Measurements from ENCODE around the gene CCL19. TPM values are rescaled to one million over a fixed set of nuclear protein-coding genes. Genes with fewer than 3 reads are reported as not detected.

Gene CCL19
- total and polyA plus RNA-seq, 2 donors (not counting 3 experiments of a cell fraction or from before 2014, with no cell fraction given): not detected

GRCh38 chr9:34687276-34688030, 3.6 kb downstream of the CCL19 start:
- Histone ChIP-seq H3K4me2 (ENCODE audit: insufficient read depth, low read length) (no peak overlapping the region), H3K9ac (replicated peaks; ENCODE audit: extremely low read depth, insufficient read depth, low read length) (no peak overlapping the region), H2AFZ (ENCODE audit: low read depth, low read length) (no peak overlapping the region), H3K36me3 (ENCODE audit: control insufficient read depth in 2 of 2, extremely low read depth in 1 of 2, insufficient read depth in 2 of 2, low read length in 2 of 2) (no peaks in the 10 kb centered on the region), H3K4me3 (replicated peaks in 1 of 3; ENCODE audit: insufficient read depth in 1 of 3, low read depth in 1 of 3, low read length in 3 of 3) (no peak overlapping the region), H4K20me1 (replicated peaks; ENCODE audit: control insufficient read depth, extremely low read depth, insufficient read depth, low read length) (no peaks in the 10 kb centered on the region), H3K27ac (ENCODE audit: insufficient read depth, low read depth, low read length) (no peak overlapping the region), H3K9me1 (replicated peaks; ENCODE audit: control insufficient read depth, extremely low read depth, insufficient read depth, low read length) (no peaks in the 10 kb centered on the region), H3K27me3 (ENCODE audit: control insufficient read depth in 2 of 2, insufficient read depth in 2 of 2, low read length in 2 of 2) (peaks cover 4 to 7% of the 10 kb centered on the region in 2 experiments), H3K4me1 (ENCODE audit: control insufficient read depth, extremely low read depth, insufficient read depth, low read length) (no peaks in the 10 kb centered on the region), H3K79me2 (ENCODE audit: control insufficient read depth, insufficient read depth, low read length) (no peaks in the 10 kb centered on the region), H3K9me3 (replicated peaks; ENCODE audit: control insufficient read depth, insufficient read depth, low read length) (no peaks in the 10 kb centered on the region)
- TF ChIP-seq MYC (IDR thresholded peaks at IDR 0.05; ENCODE audit: low read depth, low read length) (no peak), GATA2 (IDR thresholded peaks at IDR 0.05; ENCODE audit: insufficient read depth, insufficient read length, low read depth, low read length) (no peak), POLR2AphosphoS5 (IDR thresholded peaks at IDR 0.05; ENCODE audit: insufficient read depth, low read depth, low read length) (no peak), MAX (IDR thresholded peaks at IDR 0.05; ENCODE audit: insufficient read depth, insufficient read length) (no peak), CTCF (IDR thresholded peaks at IDR 0.05; ENCODE audit: extremely low read depth in 1 of 2, insufficient read depth in 1 of 2, low read depth in 1 of 2, low read length in 2 of 2) (no peak), FOS (IDR thresholded peaks at IDR 0.05; ENCODE audit: borderline replicate concordance, insufficient read depth, low read length) (no peak), POLR2A (IDR thresholded peaks at IDR 0.05; ENCODE audit: low read depth, low read length) (no peak), JUN (IDR thresholded peaks at IDR 0.05; ENCODE audit: borderline replicate concordance, insufficient read depth, insufficient read length, low read depth) (no peak), EZH2 (IDR thresholded peaks at IDR 0.05; ENCODE audit: borderline replicate concordance, low read depth, low read length, severe bottlenecking) (no peak)
- no peak for DNase-seq (ENCODE audit: low read depth, low spot score)
- intact Hi-C loops (cut with micrococcal nuclease): no loop called here
- no TSS peak for BruUV-seq (replicated peaks)
- ChIA-PET POLR2A (no interaction called here), CTCF (interaction anchor here (1.8 to 3.5 kb wide), 2 partner anchors 13 to 15 kb away, joined by 7 to 17 read pairs; no protein-coding TSS in a partner anchor)
- dilution Hi-C loops (cut with MboI; ENCODE audit: extremely low pct_ligation_motif_present, low sequenced_read_pairs): no loop called here
- FAIRE-seq: no peak

Measured in endothelial cell of umbilical vein (primary cell).